GM10266 (cell line): ENCODE results near the gene MAGEE2.
"Not testable (repeated sequence)": the region's sequence is repeated elsewhere in the genome, so short reads cannot be mapped to it uniquely, and the experiment has no call there.

ENCODE experiments used
- DNase-seq: peaks from one replicate; pipeline ENCODE4 v3.0.0; 2012; ENCODE audit errors: extremely low spot score
- CTCF ChIP-seq: IDR thresholded peaks from 2 replicates; pipeline ENCODE4 v1.5.1; 2012; ENCODE audit warnings: mild to moderate bottlenecking, low read depth; ENCODE audit not compliant: control insufficient read depth, insufficient read depth; ENCODE audit errors: missing control alignments

MAGEE2 gene, protein sequence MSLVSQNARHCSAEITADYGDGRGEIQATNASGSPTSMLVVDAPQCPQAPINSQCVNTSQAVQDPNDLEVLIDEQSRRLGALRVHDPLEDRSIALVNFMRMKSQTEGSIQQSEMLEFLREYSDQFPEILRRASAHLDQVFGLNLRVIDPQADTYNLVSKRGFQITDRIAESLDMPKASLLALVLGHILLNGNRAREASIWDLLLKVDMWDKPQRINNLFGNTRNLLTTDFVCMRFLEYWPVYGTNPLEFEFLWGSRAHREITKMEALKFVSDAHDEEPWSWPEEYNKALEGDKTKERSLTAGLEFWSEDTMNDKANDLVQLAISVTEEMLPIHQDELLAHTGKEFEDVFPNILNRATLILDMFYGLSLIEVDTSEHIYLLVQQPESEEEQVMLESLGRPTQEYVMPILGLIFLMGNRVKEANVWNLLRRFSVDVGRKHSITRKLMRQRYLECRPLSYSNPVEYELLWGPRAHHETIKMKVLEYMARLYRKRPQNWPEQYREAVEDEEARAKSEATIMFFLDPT

DNA sequence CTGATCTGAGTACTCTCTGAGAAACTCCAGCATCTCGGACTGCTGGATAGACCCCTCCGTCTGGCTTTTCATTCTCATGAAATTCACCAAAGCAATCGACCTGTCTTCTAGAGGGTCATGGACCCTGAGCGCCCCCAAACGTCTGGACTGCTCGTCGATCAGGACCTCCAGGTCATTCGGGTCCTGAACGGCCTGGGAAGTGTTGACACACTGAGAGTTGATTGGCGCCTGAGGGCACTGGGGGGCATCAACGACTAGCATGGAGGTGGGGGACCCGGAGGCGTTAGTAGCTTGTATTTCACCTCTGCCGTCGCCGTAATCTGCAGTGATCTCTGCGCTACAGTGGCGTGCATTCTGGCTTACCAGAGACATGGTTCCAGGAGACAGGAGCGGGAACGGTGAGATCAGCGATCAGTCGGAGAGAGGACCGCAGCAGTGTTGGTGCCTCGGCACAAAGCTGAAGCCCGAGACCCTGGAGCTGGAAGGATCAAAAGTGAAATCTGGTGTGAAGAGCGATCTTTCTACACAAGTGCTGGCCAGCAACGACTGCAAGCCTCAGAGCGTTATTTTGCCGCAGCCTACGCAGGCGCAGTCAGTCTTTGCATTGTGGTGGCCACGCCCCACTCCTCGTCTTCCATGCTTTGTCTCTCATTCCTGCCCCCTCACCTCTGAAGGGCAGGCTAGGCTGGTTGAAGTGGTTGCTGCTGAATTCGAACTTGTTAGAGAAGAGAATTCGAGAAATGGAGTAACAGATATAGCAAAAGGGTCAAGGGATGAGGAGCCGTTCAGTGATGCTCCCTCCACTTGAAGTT is at the start of gene MAGEE2:
Gene MAGEE2 (minus strand): TSS at position 575 of the 812 bp plus-strand sequence. CDS start 203 bp downstream, at position 372.
- no peak for TF ChIP-seq CTCF
- DNase-seq, result no peak

- TF ChIP-seq CTCF, result no peak
- DNase-seq, result no peak
Observed at GRCh38 chrX:75786290-75786689, 1.2 kb upstream of the MAGEE2 start.

- TF ChIP-seq CTCF, result no peak
Observed at GRCh38 chrX:75781611-75782010, 3.4 kb downstream of the MAGEE2 start.

DNA sequence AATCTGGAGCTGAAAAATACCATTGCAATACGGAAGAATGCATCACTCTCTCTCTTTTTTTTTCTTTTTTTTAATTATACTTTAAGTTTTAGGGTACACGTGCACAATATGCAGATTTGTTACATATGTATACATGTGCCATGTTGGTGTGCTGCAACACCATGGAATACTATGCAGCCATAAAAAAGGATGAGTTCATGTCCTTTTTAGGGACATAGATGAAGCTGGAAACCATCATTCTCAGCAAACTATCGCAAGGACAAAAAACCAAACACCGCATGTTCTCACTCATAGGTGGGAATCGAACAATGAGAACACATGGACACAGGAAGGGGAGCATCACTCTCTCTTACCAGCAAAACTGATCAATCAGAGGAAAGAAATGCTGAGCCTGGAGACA is 17.0 kb downstream of the MAGEE2 start:
- DNase-seq, result not testable (repeated sequence)

More at GRCh38 chrX:75781611-75782010, 3.4 kb downstream of the MAGEE2 start:
- no peak for DNase-seq

DNA sequence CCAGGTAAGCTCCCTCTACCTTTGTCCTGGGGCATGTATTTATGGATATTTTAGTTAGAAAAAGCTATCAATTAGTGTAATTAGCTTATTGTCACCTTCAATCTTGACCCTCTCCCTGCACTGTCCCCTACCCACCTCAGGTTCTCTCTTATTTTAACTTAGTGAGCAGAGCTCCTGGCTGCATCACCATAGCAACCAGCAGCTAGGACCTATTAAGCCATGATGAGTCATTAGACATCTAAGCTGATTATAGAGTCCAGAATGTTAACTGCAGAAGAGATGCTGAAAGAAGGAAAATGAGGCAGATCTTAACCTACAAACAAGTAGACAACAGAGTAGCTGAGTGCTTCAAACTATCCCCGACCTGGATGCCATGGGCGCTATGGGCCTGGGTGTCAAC is 36.6 kb downstream of the MAGEE2 start:
- no peak for DNase-seq
- TF ChIP-seq CTCF, result no peak

DNA sequence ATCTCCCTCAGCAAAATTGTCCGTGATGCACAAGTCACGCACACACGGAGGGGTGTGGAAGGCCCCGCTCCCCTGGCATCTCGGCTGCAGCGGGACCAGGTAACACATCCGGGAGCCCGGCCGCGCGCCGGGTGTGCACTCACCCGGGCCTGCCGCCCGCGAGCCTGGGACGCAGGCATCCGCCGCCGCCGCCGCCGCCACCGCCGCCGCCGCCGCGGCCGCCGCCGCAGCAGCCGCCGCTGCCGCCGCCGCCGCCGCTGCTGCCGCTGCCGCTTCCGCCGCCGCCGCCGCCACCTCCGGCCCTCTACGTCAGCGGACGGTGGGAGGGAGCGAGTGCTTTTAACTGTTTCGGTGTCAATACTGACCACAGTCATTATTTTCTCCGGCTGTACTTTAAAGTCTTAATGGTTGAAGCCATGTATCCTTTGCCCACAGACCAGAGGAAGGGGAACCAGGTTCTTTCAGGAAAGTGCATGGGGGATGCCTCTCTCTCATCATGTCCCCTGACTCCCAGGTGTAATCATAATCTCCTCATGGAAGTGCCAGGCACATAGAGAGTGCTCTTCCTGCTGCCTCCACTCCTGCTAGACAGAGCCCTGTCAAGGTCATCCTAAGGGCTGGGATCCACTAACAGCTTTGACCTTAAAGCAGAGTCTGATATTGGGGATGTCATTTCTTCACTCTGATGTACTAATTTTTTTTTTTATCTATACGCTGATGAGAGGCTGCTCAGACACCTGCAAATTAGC is 38.0 kb downstream of the MAGEE2 start:
- DNase-seq, result no peak
- no peak for TF ChIP-seq CTCF
